ENCODE measurements around the gene NUMA1.

DNA sequence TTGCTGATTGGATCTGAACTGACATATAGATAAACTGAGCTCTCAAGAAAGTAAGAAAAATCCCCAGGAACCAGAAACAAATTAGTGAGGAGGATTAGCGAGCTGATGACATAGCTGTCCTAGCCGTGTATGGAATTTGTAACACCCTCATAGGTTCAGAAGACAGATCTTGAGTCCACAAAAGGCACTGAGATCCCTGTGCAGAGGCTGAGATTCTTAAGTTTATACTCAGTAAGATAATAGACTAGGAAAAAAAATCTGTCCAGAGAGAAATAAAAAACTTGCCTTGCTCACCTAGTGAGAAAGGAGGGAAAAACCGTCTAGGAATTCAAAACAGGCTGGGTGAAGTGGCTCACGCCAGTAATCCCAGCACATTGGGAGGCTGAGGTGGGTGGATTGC is 4.6 kb downstream of the NUMA1 start:
- TF ChIP-seq, protein P1, sequence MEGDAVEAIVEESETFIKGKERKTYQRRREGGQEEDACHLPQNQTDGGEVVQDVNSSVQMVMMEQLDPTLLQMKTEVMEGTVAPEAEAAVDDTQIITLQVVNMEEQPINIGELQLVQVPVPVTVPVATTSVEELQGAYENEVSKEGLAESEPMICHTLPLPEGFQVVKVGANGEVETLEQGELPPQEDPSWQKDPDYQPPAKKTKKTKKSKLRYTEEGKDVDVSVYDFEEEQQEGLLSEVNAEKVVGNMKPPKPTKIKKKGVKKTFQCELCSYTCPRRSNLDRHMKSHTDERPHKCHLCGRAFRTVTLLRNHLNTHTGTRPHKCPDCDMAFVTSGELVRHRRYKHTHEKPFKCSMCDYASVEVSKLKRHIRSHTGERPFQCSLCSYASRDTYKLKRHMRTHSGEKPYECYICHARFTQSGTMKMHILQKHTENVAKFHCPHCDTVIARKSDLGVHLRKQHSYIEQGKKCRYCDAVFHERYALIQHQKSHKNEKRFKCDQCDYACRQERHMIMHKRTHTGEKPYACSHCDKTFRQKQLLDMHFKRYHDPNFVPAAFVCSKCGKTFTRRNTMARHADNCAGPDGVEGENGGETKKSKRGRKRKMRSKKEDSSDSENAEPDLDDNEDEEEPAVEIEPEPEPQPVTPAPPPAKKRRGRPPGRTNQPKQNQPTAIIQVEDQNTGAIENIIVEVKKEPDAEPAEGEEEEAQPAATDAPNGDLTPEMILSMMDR (IDR thresholded peaks at IDR 0.05): no peak
- TF ChIP-seq POLR2A (IDR thresholded peaks at IDR 0.05): no peak
